ENCODE data around the gene DOK3.

The DOK3 gene

GRCh38 chr5:177500685-177501522 is 8.7 kb downstream of the DOK3 start:
- peak; percentile 82 to 93 for DNase-seq
- no peak overlapping the region for H3K18ac ChIP-seq (ENCODE audit: low read length)
- WGBS (ENCODE audit: extremely low coverage, insufficient coverage, insufficient read length): no CpG with 5 or more reads among the region's 10 CpGs
- no peak overlapping the region for H3K4me2 ChIP-seq (ENCODE audit: low read length)
- peaks cover 12 to 16% of the 10 kb centered on the region in 2 experiments for H3K4me1 ChIP-seq (ENCODE audit: control insufficient read depth in 1 of 2, insufficient read depth in 2 of 2, low read length in 2 of 2)
- no peak overlapping the region for H4K91ac ChIP-seq (ENCODE audit: low read depth, low read length)
- H2AK5ac ChIP-seq (ENCODE audit: low read length): no peak overlapping the region
- no peak overlapping the region for H2BK120ac ChIP-seq (ENCODE audit: insufficient read depth, low read length, poor library complexity)
- peaks cover 19% of the 10 kb centered on the region for H3K79me1 ChIP-seq (ENCODE audit: low read length)
- H3K27ac ChIP-seq (ENCODE audit: low read depth, low read length): no peak overlapping the region
- no peaks in the 10 kb centered on the region for H3K27me3 ChIP-seq (ENCODE audit: insufficient read depth, low read length)
- no peak overlapping the region for H3K14ac ChIP-seq (ENCODE audit: low read length)
- H2AFZ ChIP-seq (ENCODE audit: insufficient read depth, low read length, poor library complexity): no peak overlapping the region
- H4K12ac ChIP-seq (ENCODE audit: low read depth, low read length): no peak overlapping the region
- no peak overlapping the region for H4K8ac ChIP-seq (ENCODE audit: low read depth, low read length)
- H3K4ac ChIP-seq (ENCODE audit: low read depth, low read length): no peak overlapping the region
- H3K36me3 ChIP-seq (ENCODE audit: control insufficient read depth in 1 of 2, insufficient read depth in 2 of 2, low read length in 2 of 2): peaks cover 13 to 16% of the 10 kb centered on the region in 2 experiments
- peaks cover 13% of the 10 kb centered on the region for H3K79me2 ChIP-seq (ENCODE audit: control insufficient read depth, insufficient read depth, low read length, poor library complexity)
- no peak overlapping the region for H3K4me3 ChIP-seq (ENCODE audit: low read depth, low read length)
- H3K9ac ChIP-seq (ENCODE audit: low read length): no peak overlapping the region
- H2BK5ac ChIP-seq (ENCODE audit: low read depth, low read length, poor library complexity): no peak overlapping the region
- H3K9me3 ChIP-seq (ENCODE audit: insufficient read depth, low read depth, low read length): no peaks in the 10 kb centered on the region
- no peak overlapping the region for H3K23ac ChIP-seq (ENCODE audit: low read length)
- H2BK12ac ChIP-seq (ENCODE audit: low read length): no peak overlapping the region

GRCh38 chr5:177499842-177500241 is 9.8 kb downstream of the DOK3 start:
- Histone ChIP-seq H3K4ac (ENCODE audit: low read depth, low read length) (no peak overlapping the region), H3K23ac (ENCODE audit: low read length) (no peak overlapping the region), H3K14ac (ENCODE audit: low read length) (no peak overlapping the region), H3K4me1 (ENCODE audit: control insufficient read depth in 1 of 2, insufficient read depth in 2 of 2, low read length in 2 of 2) (peaks cover 22 to 27% of the 10 kb centered on the region in 2 experiments), H4K12ac (ENCODE audit: low read depth, low read length) (no peak overlapping the region), H2BK120ac (ENCODE audit: insufficient read depth, low read length, poor library complexity) (no peak overlapping the region), H3K27me3 (ENCODE audit: insufficient read depth, low read length) (no peaks in the 10 kb centered on the region), H2BK12ac (ENCODE audit: low read length) (no peak overlapping the region), H4K8ac (ENCODE audit: low read depth, low read length) (no peak overlapping the region), H2AK5ac (ENCODE audit: low read length) (no peak overlapping the region), H3K79me1 (ENCODE audit: low read length) (peaks cover 29% of the 10 kb centered on the region), H3K9ac (ENCODE audit: low read length) (no peak overlapping the region), H3K36me3 (ENCODE audit: control insufficient read depth in 1 of 2, insufficient read depth in 2 of 2, low read length in 2 of 2) (peaks cover 20 to 24% of the 10 kb centered on the region in 2 experiments), H3K79me2 (ENCODE audit: control insufficient read depth, insufficient read depth, low read length, poor library complexity) (peaks cover 18% of the 10 kb centered on the region), H2BK5ac (ENCODE audit: low read depth, low read length, poor library complexity) (no peak overlapping the region), H3K4me2 (ENCODE audit: low read length) (no peak overlapping the region), H3K27ac (ENCODE audit: low read depth, low read length) (no peak overlapping the region), H3K9me3 (ENCODE audit: insufficient read depth, low read depth, low read length) (no peaks in the 10 kb centered on the region), H3K4me3 (ENCODE audit: low read depth, low read length) (no peak overlapping the region), H2AFZ (ENCODE audit: insufficient read depth, low read length, poor library complexity) (no peak overlapping the region), H4K91ac (ENCODE audit: low read depth, low read length) (no peak overlapping the region), H3K18ac (ENCODE audit: low read length) (no peak overlapping the region)
- no CpG with 5 or more reads among the region's 6 CpGs for WGBS (ENCODE audit: extremely low coverage, insufficient coverage, insufficient read length)
- DNase-seq: no peak

- H2BK5ac ChIP-seq (ENCODE audit: low read depth, low read length, poor library complexity): no peak overlapping the region
- peak overlapping the region; percentile 53 for H4K91ac ChIP-seq (ENCODE audit: low read depth, low read length)
- no peaks in the 10 kb centered on the region for H3K9me3 ChIP-seq (ENCODE audit: insufficient read depth, low read depth, low read length)
- peak in 1 of 2 donors; percentile 40 for DNase-seq
- no peak overlapping the region for H3K9ac ChIP-seq (ENCODE audit: low read length)
- peaks cover 35 to 43% of the 10 kb centered on the region in 2 experiments for H3K4me1 ChIP-seq (ENCODE audit: control insufficient read depth in 1 of 2, insufficient read depth in 2 of 2, low read length in 2 of 2)
- H3K23ac ChIP-seq (ENCODE audit: low read length): no peak overlapping the region
- peak overlapping the region; percentile 79 for H3K4me2 ChIP-seq (ENCODE audit: low read length)
- peak overlapping the region; percentile 4 for H2BK120ac ChIP-seq (ENCODE audit: insufficient read depth, low read length, poor library complexity)
- H3K4me3 ChIP-seq (ENCODE audit: low read depth, low read length): peak overlapping the region; percentile 65
- peak overlapping the region; percentile 60 for H3K14ac ChIP-seq (ENCODE audit: low read length)
- no CpG with 5 or more reads among the region's 48 CpGs for WGBS (ENCODE audit: extremely low coverage, insufficient coverage, insufficient read length)
- peak overlapping the region; percentile 51 for H2AK5ac ChIP-seq (ENCODE audit: low read length)
- peak overlapping the region; percentile 17 for H3K4ac ChIP-seq (ENCODE audit: low read depth, low read length)
- H2AFZ ChIP-seq (ENCODE audit: insufficient read depth, low read length, poor library complexity): peak overlapping the region; percentile 66
- H3K79me1 ChIP-seq (ENCODE audit: low read length): peaks cover 43% of the 10 kb centered on the region
- peak overlapping the region; percentile 68 for H3K27ac ChIP-seq (ENCODE audit: low read depth, low read length)
- peak overlapping the region; percentile 30 for H2BK12ac ChIP-seq (ENCODE audit: low read length)
- peaks cover 21% of the 10 kb centered on the region for H3K79me2 ChIP-seq (ENCODE audit: control insufficient read depth, insufficient read depth, low read length, poor library complexity)
- H3K18ac ChIP-seq (ENCODE audit: low read length): peak overlapping the region; percentile 67
- H3K27me3 ChIP-seq (ENCODE audit: insufficient read depth, low read length): no peaks in the 10 kb centered on the region
- H3K36me3 ChIP-seq (ENCODE audit: control insufficient read depth in 1 of 2, insufficient read depth in 2 of 2, low read length in 2 of 2): peaks cover 23 to 24% of the 10 kb centered on the region in 2 experiments
- H4K8ac ChIP-seq (ENCODE audit: low read depth, low read length): peak overlapping the region; percentile 18
- peak overlapping the region; percentile 24 for H4K12ac ChIP-seq (ENCODE audit: low read depth, low read length)
Measured at GRCh38 chr5:177498013-177498787, 11.4 kb downstream of the DOK3 start.

GRCh38 chr5:177497292-177498012 is 12.2 kb downstream of the DOK3 start, which contains the start of gene PDLIM7:
PDLIM7 (minus strand) TSS chr5:177497604; CDS start chr5:177496512, 1,092 bp downstream.
- peak within 1 kb of the TSS; percentile 79 for H3K4me2 ChIP-seq (ENCODE audit: low read length)

More at GRCh38 chr5:177497292-177498012, 12.2 kb downstream of the DOK3 start, which contains the start of gene PDLIM7:
- Histone ChIP-seq H3K18ac (ENCODE audit: low read length) (peak within 1 kb of the TSS; percentile 95), H3K36me3 (ENCODE audit: control insufficient read depth in 1 of 2, insufficient read depth in 2 of 2, low read length in 2 of 2) (peaks cover 30 to 32% of the 10 kb centered on the region in 2 experiments), H3K14ac (ENCODE audit: low read length) (peak within 1 kb of the TSS; percentile 97), H3K23ac (ENCODE audit: low read length) (no peak within 1 kb of the TSS), H4K8ac (ENCODE audit: low read depth, low read length) (peak within 1 kb of the TSS; percentile 91), H2BK12ac (ENCODE audit: low read length) (peak within 1 kb of the TSS; percentile 44), H3K79me1 (ENCODE audit: low read length) (peaks cover 44% of the 10 kb centered on the region), H2AK5ac (ENCODE audit: low read length) (peak within 1 kb of the TSS; percentile 81), H2AFZ (ENCODE audit: insufficient read depth, low read length, poor library complexity) (peak within 1 kb of the TSS; percentile 66), H3K9ac (ENCODE audit: low read length) (peak within 1 kb of the TSS; percentile 95), H3K4me3 (ENCODE audit: low read depth, low read length) (peak within 1 kb of the TSS; percentile 78), H3K9me3 (ENCODE audit: insufficient read depth, low read depth, low read length) (no peaks in the 10 kb centered on the region), H4K91ac (ENCODE audit: low read depth, low read length) (peak within 1 kb of the TSS; percentile 98), H2BK5ac (ENCODE audit: low read depth, low read length, poor library complexity) (peak within 1 kb of the TSS; percentile 96), H2BK120ac (ENCODE audit: insufficient read depth, low read length, poor library complexity) (peak within 1 kb of the TSS; percentile 97), H3K27me3 (ENCODE audit: insufficient read depth, low read length) (no peaks in the 10 kb centered on the region), H3K27ac (ENCODE audit: low read depth, low read length) (peak within 1 kb of the TSS; percentile 97), H3K4ac (ENCODE audit: low read depth, low read length) (peak within 1 kb of the TSS; percentile 89), H3K79me2 (ENCODE audit: control insufficient read depth, insufficient read depth, low read length, poor library complexity) (peaks cover 21% of the 10 kb centered on the region), H4K12ac (ENCODE audit: low read depth, low read length) (peak within 1 kb of the TSS; percentile 84), H3K4me1 (ENCODE audit: control insufficient read depth in 1 of 2, insufficient read depth in 2 of 2, low read length in 2 of 2) (peaks cover 37 to 50% of the 10 kb centered on the region in 2 experiments)
- peak; percentile 98 to 99 for DNase-seq
- WGBS (ENCODE audit: extremely low coverage, insufficient coverage, insufficient read length): no CpG with 5 or more reads among the region's 73 CpGs

Measured in trophoblast cell (in vitro differentiated cells and primary cell).